SK-N-MC (cell line): ENCODE measurements around the gene JAZF1.

Source experiments
- EZH2 ChIP-seq: fragments of 200-600 bp; sonication (generic); IDR thresholded peaks from one replicate; pipeline ENCODE4 v1.6.1; 2017; ENCODE audit warnings: antibody characterized with exemption
- POLR2AphosphoS5 ChIP-seq: IDR thresholded peaks from 2 replicates; pipeline ENCODE4 v1.6.1; 2012; ENCODE audit warnings: mild to moderate bottlenecking, low read depth, low read length, borderline replicate concordance

- TF ChIP-seq EZH2, result no peak
- no peak for TF ChIP-seq POLR2AphosphoS5
Observed at GRCh38 chr7:28173531-28173930, 7.1 kb downstream of the JAZF1 start.
